HG03378 (cell line): ENCODE results near the gene MANF.

Experiments used
- ATAC-seq: cut with Tn5 transposase; IDR thresholded peaks from one replicate; pipeline ENCODE4 v1.9.1; 2021; ENCODE audit warnings: mild to moderate bottlenecking, moderate library complexity; ENCODE audit not compliant: unreplicated experiment

The MANF gene

DNA sequence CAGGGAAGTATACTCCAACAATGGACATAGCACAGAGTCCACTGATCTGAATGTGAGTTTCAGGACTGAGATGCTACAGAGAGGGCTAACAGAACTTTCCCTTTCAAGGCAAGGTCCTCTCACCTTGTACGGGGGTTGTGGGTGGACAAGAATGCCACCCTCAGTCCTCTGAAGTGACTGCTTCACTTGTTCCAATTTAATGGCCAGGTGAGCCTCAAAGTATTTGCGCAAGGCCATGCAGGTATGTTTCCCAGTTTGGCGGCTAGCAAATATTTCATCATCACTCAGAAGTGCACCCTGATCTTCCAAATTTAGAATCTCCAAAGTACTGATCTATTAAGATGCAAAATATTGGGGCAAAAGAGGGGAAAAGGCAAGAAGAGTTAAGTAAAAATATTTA lies 44.0 kb downstream of the MANF start:
- no peak for ATAC-seq

DNA sequence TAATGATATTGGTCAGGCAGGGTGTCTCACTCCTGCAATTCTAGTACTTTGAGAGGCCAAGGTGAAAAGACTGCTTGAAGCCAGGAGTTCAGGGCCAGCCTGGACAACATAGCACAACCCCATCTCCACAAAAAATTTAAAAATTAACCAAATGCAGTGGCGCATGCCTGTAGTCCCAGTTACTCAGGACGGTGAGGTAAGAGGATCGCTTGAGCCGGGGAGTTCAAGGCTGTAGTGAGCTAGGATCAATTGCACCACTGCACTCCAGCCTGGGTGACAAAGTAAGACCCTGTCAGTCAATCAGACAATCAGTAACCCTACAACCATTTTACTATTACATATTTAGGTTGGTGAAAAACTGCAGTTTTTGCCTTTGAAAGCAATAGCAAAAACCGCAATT lies 49.0 kb downstream of the MANF start:
- no peak for ATAC-seq

DNA sequence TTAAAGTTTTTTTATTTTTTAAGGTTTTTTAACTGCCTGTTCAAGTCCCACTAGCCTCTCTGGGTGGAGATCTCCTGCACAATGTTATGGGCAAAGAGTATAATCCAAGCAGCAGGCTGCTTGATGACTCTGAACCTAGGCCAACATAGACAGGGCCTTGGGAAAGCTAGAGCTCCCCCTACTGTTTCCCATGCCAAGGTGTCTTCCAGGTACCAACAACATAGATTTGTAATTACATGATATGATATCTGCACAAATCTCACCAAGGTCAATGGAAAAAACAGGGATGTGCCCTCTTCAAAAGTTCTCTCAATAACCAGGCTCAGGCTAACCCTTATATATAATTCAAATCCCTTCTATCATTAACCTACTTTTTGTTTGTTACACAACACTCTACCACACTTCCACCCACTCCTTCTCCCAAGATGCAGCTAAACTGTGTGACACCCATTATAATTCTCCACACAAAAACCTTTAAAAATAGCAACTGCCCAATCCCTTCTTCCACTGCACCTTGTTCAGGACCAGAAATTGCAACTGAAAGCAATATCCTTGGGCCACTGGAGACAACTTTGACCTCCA lies 49.7 kb downstream of the MANF start:
- ATAC-seq, result no peak

DNA sequence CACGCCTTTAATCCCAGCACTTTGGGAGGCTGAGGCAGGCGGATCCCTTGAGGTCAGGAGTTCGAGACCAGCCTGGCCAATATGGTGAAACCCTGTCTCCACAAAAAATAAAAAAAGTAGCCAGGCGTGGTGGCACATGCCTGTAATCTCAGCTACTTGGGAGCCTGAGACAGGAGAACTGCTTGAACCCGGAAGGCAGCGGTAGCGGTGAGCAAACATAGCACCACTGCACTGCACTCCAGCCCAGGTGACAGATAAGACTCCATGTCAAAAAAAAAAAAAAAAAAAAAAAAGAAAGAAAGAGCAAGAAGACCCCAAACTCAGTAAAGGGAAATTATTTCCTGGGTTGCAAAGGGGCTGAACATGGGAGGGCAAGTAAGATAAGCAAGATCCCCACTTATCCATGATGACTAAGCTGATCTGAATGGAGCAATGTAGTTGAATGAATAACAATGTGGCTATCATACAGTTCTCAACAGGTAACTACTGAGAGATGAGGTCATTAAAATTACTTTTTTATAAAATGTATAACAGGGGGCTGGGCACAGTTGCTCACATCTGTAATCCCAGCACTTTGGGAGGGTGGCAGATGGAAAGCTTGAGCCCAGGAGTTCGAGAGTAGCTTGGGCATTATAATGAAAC lies 52.0 kb downstream of the MANF start:
- no peak for ATAC-seq
